Neural crest cell (in vitro differentiated cells): ENCODE data around the gene MEX3D. TPM values are rescaled to one million over a fixed set of nuclear protein-coding genes. Genes with fewer than 3 reads are reported as not detected.

ENCODE experiments used
- DNase-seq: peaks from one replicate; pipeline ENCODE4 v3.0.0; 2021; ENCODE audit warnings: low read depth, mixed read lengths, low spot score
- H3K27ac Mint-ChIP-seq: one replicate; pipeline ENCODE4 v1.8.0; 2021; ENCODE audit warnings: mild to moderate bottlenecking, mixed read lengths; ENCODE audit not compliant: unreplicated experiment
- H3K27me3 Mint-ChIP-seq: 2 replicates; pipeline ENCODE4 v1.8.0; 2021; ENCODE audit warnings: low read depth, mild to moderate bottlenecking, mixed read lengths
- H3K36me3 Mint-ChIP-seq: 2 replicates; pipeline ENCODE4 v1.8.0; 2021; ENCODE audit warnings: low read depth, mild to moderate bottlenecking, mixed read lengths
- H3K4me1 Mint-ChIP-seq: 2 replicates; pipeline ENCODE4 v1.8.0; 2021; ENCODE audit warnings: mixed read lengths
- H3K4me3 Mint-ChIP-seq: one replicate; pipeline ENCODE4 v1.8.0; 2021; ENCODE audit warnings: mild to moderate bottlenecking, mixed read lengths
- H3K9me3 Mint-ChIP-seq: 2 replicates; pipeline ENCODE4 v1.8.0; 2021; ENCODE audit warnings: mixed read lengths
- CTCF ChIP-seq: fragments of 200-600 bp; sonication (generic); conservative IDR thresholded peaks from 2 replicates; pipeline ENCODE4 v1.5.0; 2021; ENCODE audit warnings: antibody characterized with exemption, mild to moderate bottlenecking
- total RNA-seq: library from RNA; stranded (reverse); gene quantifications from 2 replicates; pipeline ENCODE4 v1.2.1, GENCODE V29; 2021

The MEX3D gene
- total RNA-seq, 1 donor from 2014 or later, result 103 TPM

GRCh38 chr19:1560286-1560882 lies 7.7 kb downstream of the MEX3D start:
- H3K27me3 Mint-ChIP-seq, result peaks cover 3% of the 10 kb centered on the region
- peaks cover 6% of the 10 kb centered on the region for H3K36me3 Mint-ChIP-seq
- H3K4me3 Mint-ChIP-seq, result peak overlapping the region; percentile 19
- peaks cover 6% of the 10 kb centered on the region for H3K4me1 Mint-ChIP-seq
- H3K27ac Mint-ChIP-seq, result no peak overlapping the region
- no peak for TF ChIP-seq CTCF
- no peaks in the 10 kb centered on the region for H3K9me3 Mint-ChIP-seq
- DNase-seq, result no peak

GRCh38 chr19:1558552-1558951 lies 9.6 kb downstream of the MEX3D start:
- peaks cover 6% of the 10 kb centered on the region for H3K4me1 Mint-ChIP-seq
- peak overlapping the region; percentile 44 for H3K4me3 Mint-ChIP-seq
- peaks cover 6% of the 10 kb centered on the region for H3K36me3 Mint-ChIP-seq
- no peak for DNase-seq
- no peaks in the 10 kb centered on the region for H3K27me3 Mint-ChIP-seq
- TF ChIP-seq CTCF, result no peak
- no peaks in the 10 kb centered on the region for H3K9me3 Mint-ChIP-seq
- peak overlapping the region; percentile 57 for H3K27ac Mint-ChIP-seq

- peaks cover 7% of the 10 kb centered on the region for H3K36me3 Mint-ChIP-seq
- peaks cover 8% of the 10 kb centered on the region for H3K27me3 Mint-ChIP-seq
- no peak for DNase-seq
- no peak overlapping the region for H3K27ac Mint-ChIP-seq
- no peak for TF ChIP-seq CTCF
- H3K4me1 Mint-ChIP-seq, result peaks cover 6% of the 10 kb centered on the region
- H3K4me3 Mint-ChIP-seq, result no peak overlapping the region
- H3K9me3 Mint-ChIP-seq, result no peaks in the 10 kb centered on the region
Observed at GRCh38 chr19:1556390-1557070, 11.6 kb downstream of the MEX3D start.

- Mint-ChIP-seq H3K36me3 (peaks cover 7% of the 10 kb centered on the region), H3K27me3 (peaks cover 8% of the 10 kb centered on the region), H3K9me3 (no peaks in the 10 kb centered on the region), H3K27ac (no peak overlapping the region), H3K4me3 (no peak overlapping the region), H3K4me1 (peaks cover 6% of the 10 kb centered on the region)
- no peak for TF ChIP-seq CTCF
- no peak for DNase-seq
Observed at GRCh38 chr19:1555487-1556389, 12.4 kb downstream of the MEX3D start.

- H3K4me1 Mint-ChIP-seq, result peaks cover 6% of the 10 kb centered on the region
- peaks cover 7% of the 10 kb centered on the region for H3K36me3 Mint-ChIP-seq
- DNase-seq, result no peak
- peaks cover 8% of the 10 kb centered on the region for H3K27me3 Mint-ChIP-seq
- no peak for TF ChIP-seq CTCF
- no peak overlapping the region for H3K27ac Mint-ChIP-seq
- no peaks in the 10 kb centered on the region for H3K9me3 Mint-ChIP-seq
- no peak overlapping the region for H3K4me3 Mint-ChIP-seq
Observed at GRCh38 chr19:1554968-1555367, 13.2 kb downstream of the MEX3D start.
